Gastroesophageal sphincter (tissue), 3 donors: ENCODE measurements around the gene C10orf105.

Source experiments
- POLR2A ChIP-seq, 2 donors: fragments of 450-650 bp; IDR thresholded peaks; one replicate each; pipeline ENCODE4 v1.6.1; 2017; ENCODE audit warnings: antibody characterized with exemption in 2 of 2, mild to moderate bottlenecking in 2 of 2, moderate library complexity in 1 of 2
- POLR2AphosphoS5 ChIP-seq: sonication (generic); formaldehyde crosslinking; IDR thresholded peaks from one replicate; pipeline ENCODE4 v1.6.1; 2017; ENCODE audit warnings: antibody characterized with exemption
- TF ChIP-seq, protein P1 (sequence below), 4 experiments: fragments of 200-600 bp in 2 of 4; fragments of 450-650 bp in 2 of 4; sonication (generic) in 1 of 4; IDR thresholded peaks; one replicate each; pipeline ENCODE4 v1.5.1; 2017 to 2019; ENCODE audit warnings: antibody characterized with exemption in 4 of 4, mild to moderate bottlenecking in 2 of 4, moderate library complexity in 2 of 4

DNA sequence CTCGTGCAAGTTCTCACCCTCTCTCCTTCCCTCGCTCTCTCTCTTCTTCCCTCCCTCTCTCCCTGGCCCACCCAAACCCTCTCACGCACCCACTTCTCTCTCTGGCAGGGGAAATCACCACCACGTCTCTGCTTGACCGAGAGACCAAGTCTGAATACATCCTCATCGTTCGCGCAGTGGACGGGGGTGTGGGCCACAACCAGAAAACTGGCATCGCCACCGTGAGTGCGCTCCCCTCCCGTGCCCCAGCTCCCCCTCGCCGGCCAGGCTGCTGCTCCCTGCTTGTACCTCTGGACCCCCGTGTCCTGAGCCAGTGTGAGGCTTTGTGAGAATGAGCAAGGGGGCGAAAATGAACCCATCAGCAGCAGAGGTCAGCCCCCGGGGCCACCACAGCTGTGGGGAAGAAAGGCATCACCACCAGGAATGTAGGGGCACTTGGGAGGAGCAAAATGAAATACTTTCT, 25.5 kb downstream of the C10orf105 start:
- TF ChIP-seq, protein P1, sequence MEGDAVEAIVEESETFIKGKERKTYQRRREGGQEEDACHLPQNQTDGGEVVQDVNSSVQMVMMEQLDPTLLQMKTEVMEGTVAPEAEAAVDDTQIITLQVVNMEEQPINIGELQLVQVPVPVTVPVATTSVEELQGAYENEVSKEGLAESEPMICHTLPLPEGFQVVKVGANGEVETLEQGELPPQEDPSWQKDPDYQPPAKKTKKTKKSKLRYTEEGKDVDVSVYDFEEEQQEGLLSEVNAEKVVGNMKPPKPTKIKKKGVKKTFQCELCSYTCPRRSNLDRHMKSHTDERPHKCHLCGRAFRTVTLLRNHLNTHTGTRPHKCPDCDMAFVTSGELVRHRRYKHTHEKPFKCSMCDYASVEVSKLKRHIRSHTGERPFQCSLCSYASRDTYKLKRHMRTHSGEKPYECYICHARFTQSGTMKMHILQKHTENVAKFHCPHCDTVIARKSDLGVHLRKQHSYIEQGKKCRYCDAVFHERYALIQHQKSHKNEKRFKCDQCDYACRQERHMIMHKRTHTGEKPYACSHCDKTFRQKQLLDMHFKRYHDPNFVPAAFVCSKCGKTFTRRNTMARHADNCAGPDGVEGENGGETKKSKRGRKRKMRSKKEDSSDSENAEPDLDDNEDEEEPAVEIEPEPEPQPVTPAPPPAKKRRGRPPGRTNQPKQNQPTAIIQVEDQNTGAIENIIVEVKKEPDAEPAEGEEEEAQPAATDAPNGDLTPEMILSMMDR (IDR thresholded peaks at IDR 0.05), result no peak
- TF ChIP-seq POLR2AphosphoS5 (no peak), POLR2A (IDR thresholded peaks at IDR 0.05) (no peak)
